GM18526 (cell line): ENCODE measurements around the gene R3HDM4.

ENCODE experiments used
- POLR2A ChIP-seq: IDR thresholded peaks from 3 replicates; pipeline ENCODE4 v1.6.1; 2011; ENCODE audit not compliant: insufficient read length; ENCODE audit errors: extremely low read depth

R3HDM4 gene

DNA sequence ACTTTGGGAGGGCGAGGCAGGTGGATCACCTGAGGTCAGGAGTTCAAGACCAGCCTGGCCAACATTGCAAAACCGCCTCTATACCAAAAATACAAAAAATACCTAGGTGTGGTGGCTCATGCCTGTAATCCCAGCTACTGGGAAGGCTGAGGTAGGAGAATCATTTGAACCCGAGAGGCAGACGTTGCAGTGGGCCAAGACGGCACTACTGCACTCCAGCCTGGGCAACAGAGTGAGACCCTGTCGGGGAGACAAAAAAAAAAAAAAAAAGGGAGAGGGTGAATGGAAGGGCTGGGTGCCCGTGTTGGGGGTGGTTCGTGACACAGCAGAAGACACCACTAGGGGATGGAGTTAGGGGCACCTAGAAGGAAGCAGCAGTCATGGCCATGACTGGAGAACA, 42.7 kb downstream of the R3HDM4 start:
- TF ChIP-seq POLR2A = no peak

DNA sequence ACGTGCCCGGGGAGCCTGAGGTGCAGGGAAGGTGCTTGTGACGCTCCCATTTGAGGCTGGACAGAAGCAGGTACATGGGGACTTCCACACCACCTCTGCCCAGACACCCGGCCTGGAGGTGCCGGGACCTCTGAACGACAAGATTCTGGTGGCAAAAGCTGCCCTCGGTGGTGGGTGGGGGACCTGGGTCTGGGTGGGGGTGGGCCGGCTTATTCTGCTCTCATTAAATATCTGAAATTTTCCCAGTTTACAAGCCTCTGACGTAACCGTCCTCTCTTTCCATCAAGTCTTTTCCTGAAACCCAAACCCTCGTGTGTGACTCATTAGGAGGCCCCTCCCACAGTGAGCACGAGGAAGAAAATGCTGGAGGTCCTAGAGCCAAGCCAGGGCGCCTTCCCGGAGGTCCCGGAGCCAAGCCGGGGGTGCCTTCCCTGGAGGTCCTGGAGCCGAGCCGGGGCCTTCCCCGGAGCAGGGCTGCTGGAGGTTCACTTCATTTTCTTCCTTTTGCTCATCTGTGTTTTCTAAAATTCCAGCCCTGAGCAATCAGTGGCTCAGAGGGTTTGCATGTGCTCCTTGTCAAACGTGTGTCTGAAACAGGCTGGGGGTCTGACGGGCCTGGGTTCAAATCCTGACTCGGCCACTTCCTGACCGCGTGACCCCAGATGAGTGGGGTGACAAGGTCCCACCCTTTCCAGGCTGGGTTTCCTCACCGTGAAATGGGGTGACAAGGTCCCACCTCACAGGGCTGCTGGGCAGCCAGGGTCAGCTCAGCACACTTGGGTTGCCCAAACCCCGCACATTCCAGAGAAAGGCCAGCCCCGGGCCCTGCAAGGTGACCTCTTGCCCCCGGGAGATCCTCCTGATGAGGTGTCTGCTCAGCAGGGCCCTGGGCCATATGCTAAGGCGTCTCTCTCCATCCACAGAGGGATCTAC, 43.5 kb downstream of the R3HDM4 start:
- no peak for TF ChIP-seq POLR2A

DNA sequence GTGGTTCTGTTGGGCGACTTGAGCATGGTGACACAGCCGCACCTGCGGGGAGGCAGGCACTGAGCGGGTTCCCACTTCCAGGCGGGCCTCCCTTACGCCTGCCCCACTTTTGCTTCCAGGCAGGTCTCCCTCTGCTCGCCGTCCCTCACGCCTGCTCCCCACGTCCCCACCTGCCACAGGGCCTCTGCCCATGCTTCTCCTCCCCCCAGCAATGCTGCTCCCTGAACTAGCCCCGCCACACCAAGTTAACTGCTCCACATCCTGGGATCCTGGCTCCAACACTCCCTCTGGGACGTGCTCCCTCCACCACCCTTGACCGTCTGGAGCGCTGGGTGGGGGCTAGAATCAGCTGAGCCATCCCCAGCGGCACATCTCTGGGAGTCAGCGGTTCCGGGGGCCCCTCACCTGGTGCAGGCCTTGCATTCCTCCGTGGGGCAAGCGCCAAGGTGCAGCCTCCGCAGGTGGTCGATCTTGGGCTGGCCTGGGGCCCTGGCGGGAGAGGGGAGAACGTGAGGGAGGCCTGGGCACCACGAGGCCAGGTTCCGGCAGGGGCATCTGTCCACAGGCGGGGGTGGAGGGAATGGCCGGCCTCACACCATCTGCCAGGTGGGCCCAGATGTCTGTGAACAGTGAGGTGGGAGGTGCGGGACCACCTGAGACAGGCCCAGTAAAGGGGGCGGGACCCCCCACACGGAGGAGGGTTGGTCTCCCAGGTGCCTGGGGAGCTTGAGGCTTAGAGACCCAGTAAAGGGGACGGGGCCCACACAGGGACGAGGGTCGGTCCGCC, 44.4 kb downstream of the R3HDM4 start:
- no peak for TF ChIP-seq POLR2A

DNA sequence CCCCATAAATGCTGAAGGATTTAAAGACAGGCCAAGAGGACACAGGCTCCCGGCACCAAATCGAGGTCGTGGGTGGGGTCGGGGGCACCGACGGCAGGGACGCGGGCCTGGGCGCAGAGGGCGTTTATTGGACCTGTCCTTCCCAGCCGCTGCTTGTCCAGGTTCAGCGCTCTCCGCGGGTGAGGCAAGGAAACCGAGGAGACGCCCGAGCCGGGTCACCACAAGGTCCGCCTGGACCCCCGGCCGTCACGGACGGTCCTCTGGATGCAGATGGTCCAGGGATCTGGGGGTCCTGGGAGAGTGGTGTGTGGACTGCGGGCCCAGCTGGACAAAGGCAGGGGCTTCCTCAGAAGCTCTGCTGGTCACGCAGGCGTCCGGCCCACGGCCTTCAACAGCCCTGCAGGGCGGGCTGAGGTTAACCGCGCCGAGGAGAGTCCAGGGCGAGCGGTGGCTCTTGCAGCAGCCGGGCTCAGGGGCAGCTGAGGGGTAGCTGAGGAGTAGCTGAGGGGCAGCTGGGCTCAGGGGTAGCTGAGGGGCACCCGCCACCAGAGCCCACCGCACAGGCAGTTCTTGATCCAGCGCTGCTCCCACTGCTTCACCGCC, 45.1 kb downstream of the R3HDM4 start:
- TF ChIP-seq POLR2A = no peak

DNA sequence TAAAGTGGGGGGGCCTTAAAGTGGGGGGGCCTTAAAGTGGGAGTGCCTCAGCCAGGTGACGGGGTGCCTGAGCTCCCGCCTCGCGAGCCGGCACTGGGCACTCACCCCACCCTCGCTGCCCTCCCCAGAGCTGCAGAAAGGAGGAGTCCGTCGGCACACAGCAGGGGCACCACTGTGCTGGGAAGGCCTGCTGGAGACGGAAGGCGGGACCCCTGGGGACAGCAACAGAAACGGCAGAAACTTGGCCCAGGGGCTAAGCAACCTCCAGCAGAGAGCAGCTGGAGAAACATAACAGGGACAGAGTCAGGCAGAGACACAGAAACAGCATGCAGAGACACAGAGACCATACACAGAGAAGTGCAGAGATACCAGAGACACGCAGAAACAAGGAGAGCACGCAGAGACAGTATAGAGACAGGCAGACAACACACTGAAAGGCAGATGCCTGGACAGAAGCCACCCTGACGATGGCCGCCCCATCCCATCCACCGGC, 45.7 kb downstream of the R3HDM4 start:
- no peak for TF ChIP-seq POLR2A

DNA sequence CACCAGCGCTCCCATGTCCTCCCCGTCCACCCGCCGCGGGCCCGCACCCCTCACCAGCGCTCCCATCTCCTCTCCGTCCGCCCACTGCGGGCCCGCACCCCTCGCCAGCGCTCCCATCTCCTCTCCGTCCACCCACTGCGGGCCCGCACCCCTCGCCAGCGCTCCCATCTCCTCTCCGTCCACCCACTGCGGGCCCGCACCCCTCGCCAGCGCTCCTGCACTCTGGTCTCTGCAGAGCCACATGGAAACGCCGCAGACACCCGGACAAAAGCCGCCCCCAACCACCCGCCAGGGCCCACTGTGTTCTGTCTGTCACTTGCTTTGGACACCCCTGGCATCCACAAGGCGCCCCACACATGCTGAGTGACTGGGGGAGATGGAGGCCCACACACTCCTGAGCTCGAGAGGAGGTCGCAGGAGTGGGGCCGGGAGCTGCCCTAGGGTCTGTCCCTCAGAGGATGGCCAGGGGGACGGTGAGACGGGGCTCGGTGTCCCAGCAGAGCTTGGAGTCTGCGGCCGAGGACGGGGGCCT, 46.2 kb downstream of the R3HDM4 start:
- no peak for TF ChIP-seq POLR2A

DNA sequence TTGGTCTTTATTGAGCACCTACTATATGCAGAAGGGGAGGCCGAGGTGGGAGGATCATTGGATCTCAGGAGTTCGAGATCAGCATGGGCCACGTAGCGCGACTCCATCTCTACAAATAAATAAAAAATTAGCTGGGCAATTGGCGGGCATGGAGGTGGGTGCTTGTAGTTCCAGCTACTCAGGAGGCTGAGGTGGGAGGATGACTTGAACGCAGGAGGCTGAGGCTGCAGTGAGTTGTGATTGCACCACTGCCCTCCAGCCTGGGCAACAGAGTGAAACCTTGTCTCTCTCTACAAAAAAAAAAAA, 49.8 kb downstream of the R3HDM4 start:
- no peak for TF ChIP-seq POLR2A

DNA sequence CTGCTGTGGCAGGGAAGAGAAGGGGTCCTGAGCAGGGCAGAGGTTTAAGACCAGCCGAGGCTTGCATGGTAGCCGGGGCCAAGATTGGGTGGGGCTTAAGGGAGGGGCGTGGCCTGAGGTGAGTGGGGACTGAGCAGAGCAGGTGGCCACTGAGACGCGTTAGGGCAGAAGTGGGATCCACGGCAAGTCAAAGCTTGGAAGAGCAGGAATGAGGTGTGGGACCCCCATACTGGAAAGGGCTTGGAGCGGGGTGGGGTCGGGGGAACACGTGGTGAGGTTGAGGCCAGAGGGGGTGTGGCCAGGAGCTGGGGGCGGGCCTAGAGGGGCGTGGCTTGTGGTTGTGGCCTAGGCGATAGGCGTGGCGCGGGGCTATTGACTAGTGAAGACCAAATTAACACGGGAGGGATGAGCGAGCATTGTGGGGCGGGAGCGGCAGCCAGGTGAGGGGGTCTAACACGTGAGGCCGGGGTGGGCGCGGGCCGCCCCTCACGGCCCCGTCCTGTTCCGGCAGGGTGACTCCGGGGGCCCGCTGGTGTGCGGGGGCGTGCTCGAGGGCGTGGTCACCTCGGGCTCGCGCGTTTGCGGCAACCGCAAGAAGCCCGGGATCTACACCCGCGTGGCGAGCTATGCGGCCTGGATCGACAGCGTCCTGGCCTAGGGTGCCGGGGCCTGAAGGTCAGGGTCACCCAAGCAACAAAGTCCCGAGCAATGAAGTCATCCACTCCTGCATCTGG, 50.3 kb downstream of the R3HDM4 start:
- no peak for TF ChIP-seq POLR2A

DNA sequence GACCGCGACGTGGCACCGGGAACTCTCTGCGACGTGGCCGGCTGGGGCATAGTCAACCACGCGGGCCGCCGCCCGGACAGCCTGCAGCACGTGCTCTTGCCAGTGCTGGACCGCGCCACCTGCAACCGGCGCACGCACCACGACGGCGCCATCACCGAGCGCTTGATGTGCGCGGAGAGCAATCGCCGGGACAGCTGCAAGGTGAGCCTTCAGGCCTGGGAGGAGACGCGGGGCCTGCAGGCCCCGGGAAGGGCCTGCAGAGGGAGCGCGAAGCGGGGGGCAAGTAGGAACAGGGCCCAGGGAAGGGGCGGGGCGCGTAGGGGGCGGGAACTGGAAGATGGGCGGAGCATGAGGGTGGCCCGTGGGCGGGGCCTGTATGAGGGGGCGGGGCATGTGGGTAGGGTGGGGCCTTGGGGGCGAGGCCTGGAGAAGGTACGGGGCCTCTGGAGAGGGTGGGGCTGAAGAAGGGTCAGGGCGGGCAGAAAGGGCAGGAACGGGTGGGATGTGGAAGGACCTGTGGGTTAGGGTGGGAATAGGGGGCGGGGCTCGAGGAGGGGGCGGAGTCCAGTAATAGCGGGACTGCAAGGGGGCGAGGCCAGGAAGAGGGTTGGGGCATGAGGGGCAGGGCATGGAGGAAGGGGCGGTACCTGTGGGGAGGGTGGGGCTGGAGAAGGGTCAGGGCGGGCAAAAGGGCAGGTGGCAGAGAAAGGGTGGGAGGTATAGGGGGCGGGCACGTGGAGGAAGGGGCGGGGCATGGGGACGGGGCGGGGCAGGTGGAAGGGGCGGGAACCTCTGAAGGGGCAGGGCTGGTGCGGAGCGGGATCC, 51.1 kb downstream of the R3HDM4 start:
- no peak for TF ChIP-seq POLR2A

DNA sequence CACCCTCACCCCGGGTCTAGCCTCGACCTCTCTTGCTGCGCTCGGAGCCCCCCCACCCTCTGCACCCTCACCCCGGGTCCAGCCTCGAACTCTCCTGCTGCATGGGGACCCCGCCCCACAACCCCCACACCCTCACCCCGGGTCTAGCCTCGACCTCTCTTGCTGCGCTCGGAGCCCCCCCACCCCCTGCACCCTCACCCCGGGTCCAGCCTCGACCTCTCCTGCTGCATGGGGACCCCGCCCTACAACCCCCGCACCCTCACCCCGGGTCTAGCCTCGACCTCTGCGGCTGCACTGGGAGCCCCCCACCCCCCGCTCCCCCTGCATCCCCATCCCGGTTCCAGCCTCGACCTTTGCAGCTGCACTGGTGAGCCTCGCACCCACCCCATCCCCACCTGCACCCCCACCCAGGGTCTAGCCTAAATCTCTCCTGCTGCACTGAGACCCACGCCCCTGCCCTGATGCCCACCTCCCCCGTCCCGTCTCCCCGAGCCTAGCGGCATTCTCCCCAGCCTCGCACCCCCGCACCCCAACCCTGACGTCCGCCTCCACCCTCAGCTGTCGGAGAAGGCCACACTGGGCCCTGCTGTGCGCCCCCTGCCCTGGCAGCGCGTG, 51.8 kb downstream of the R3HDM4 start:
- TF ChIP-seq POLR2A = no peak

DNA sequence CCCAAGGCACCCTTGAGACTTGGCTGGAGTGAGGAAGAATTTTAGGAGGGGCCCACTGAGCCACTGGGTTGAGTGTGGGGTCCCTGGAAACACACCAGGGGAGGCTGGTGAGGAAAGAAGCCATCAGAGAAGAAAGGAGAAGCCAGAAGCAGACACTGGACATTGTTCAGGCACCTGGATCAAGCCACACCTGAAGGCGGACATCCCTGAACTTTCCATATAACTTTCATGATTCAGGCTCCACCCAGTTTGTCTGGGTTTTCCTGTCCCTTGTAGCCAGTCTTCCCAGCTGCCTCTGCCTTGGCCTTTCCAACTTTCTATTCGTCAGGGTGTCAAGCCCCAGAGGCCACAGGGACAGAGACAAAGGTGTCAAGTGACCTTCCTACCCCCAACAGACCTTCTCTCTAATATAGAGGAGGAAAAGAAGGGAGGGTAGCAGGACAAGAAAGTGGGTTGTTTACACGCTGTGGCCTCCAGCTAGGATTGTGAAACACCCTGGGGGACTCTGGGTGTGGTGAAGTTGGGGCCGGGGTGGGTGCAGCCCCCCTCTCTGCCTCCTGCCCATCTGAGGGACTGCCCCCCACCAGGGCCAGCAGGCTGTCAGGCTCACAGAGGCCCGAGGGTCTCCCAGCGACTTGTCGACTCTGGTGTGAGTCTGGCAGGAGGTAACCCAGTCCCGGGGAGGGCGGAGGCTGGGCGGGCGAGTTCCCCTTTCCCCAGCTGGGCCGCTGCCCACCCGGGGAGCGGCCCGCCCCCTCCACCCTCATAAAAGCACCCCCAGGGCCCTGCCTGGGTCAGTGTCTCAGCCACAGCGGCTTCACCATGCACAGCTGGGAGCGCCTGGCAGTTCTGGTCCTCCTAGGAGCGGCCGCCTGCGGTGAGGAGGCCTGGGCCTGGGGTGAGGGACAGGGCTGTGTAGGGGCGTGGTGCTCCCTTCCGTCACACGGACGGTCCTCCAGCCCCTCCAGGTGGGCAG, 53.9 kb downstream of the R3HDM4 start, which contains the start of gene CFD:
CFD (plus strand) TSS at position 797 of the 976 bp plus-strand sequence; CDS start at position 823, 26 bp downstream.
- no peak for TF ChIP-seq POLR2A

DNA sequence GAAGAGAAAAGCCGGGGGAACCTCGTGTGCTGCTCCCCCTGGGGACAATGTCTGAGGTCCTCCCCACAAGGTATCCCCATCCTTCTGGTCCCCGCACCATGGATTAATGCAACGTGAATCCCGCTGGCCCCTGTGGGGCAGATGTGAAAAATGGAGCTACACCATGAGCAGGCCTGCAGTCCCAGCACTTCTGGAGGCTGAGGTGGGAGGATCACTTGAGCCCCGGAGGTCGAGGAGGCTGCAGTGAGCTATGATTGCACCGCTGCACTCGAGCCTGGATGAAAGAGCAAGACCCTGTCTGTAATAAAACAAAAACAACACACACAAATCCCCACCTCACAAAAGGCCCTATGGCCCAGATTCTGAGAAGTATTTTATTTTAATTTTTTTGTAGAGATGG, 54.7 kb downstream of the R3HDM4 start:
- TF ChIP-seq POLR2A = no peak
